HEK293 (cell line): Measurements from ENCODE around the gene CCDC78.

Experiments used
- HOXD13 ChIP-seq: sonication (generic); formaldehyde crosslinking; IDR thresholded peaks from 2 replicates; pipeline ENCODE4 v1.8.0; 2022; ENCODE audit warnings: missing genetic modification reagents, borderline replicate concordance
- IKZF3 ChIP-seq: fragments of 450-650 bp; IDR thresholded peaks from 2 replicates; pipeline ENCODE4 v1.5.0; 2018; ENCODE audit warnings: missing biosample characterization, mild to moderate bottlenecking, missing genetic modification characterization, moderate library complexity
- MYNN ChIP-seq: fragments of 450-650 bp; formaldehyde crosslinking; IDR thresholded peaks from 2 replicates; pipeline ENCODE4 v1.5.1; 2016; ENCODE audit warnings: missing biosample characterization, missing genetic modification characterization, borderline replicate concordance
- OVOL3 ChIP-seq: fragments of 450-650 bp; formaldehyde crosslinking; IDR thresholded peaks from 2 replicates; pipeline ENCODE4 v1.5.1; 2016; ENCODE audit warnings: missing biosample characterization, missing genetic modification characterization
- TCF7L2 ChIP-seq: IDR thresholded peaks from 2 replicates; pipeline ENCODE4 v1.6.1; 2011; ENCODE audit warnings: low read depth, mild to moderate bottlenecking, inconsistent platforms, low read length, moderate library complexity, borderline replicate concordance
- YY1 ChIP-seq: fragments of 450-650 bp; formaldehyde crosslinking; IDR thresholded peaks from 2 replicates; pipeline ENCODE4 v1.5.1; 2018; ENCODE audit warnings: missing biosample characterization, missing genetic modification characterization
- ZEB2 ChIP-seq: fragments of 450-650 bp; formaldehyde crosslinking; IDR thresholded peaks from 2 replicates; pipeline ENCODE4 v1.5.1; 2016; ENCODE audit warnings: missing biosample characterization, missing genetic modification characterization
- ZFP41 ChIP-seq: fragments of 450-650 bp; formaldehyde crosslinking; IDR thresholded peaks from 2 replicates; pipeline ENCODE4 v1.5.1; 2016; ENCODE audit warnings: missing biosample characterization, missing genetic modification characterization, borderline replicate concordance
- ZIC2 ChIP-seq: fragments of 450-650 bp; formaldehyde crosslinking; IDR thresholded peaks from 2 replicates; pipeline ENCODE4 v1.5.1; 2016; ENCODE audit warnings: missing biosample characterization, missing genetic modification characterization
- ZNF292 ChIP-seq: fragments of 450-650 bp; formaldehyde crosslinking; IDR thresholded peaks from 2 replicates; pipeline ENCODE4 v1.5.1; 2016; ENCODE audit warnings: low read depth, missing biosample characterization, missing genetic modification characterization, borderline replicate concordance
- ZNF302 ChIP-seq: fragments of 450-650 bp; formaldehyde crosslinking; IDR thresholded peaks from 2 replicates; pipeline ENCODE4 v1.5.1; 2016; ENCODE audit warnings: missing biosample characterization, missing genetic modification characterization, low read depth
- ZNF366 ChIP-seq: fragments of 450-650 bp; formaldehyde crosslinking; conservative IDR thresholded peaks from 2 replicates; pipeline ENCODE4 v1.5.1; 2016; ENCODE audit warnings: missing biosample characterization, missing genetic modification characterization
- ZNF391 ChIP-seq: fragments of 450-650 bp; formaldehyde crosslinking; IDR thresholded peaks from 2 replicates; pipeline ENCODE4 v1.5.1; 2016; ENCODE audit warnings: low read depth, missing biosample characterization, missing genetic modification characterization, borderline replicate concordance
- ZNF394 ChIP-seq: fragments of 450-650 bp; formaldehyde crosslinking; IDR thresholded peaks from 2 replicates; pipeline ENCODE4 v1.5.1; 2016; ENCODE audit warnings: missing biosample characterization, missing genetic modification characterization, mild to moderate bottlenecking, moderate library complexity, borderline replicate concordance
- ZNF433 ChIP-seq: fragments of 450-650 bp; formaldehyde crosslinking; IDR thresholded peaks from 2 replicates; pipeline ENCODE4 v1.5.1; 2016; ENCODE audit warnings: missing biosample characterization, missing genetic modification characterization, low read depth
- ZNF521 ChIP-seq: fragments of 450-650 bp; formaldehyde crosslinking; IDR thresholded peaks from 2 replicates; pipeline ENCODE4 v1.5.1; 2017; ENCODE audit warnings: missing biosample characterization, mild to moderate bottlenecking, missing genetic modification characterization
- ZNF561 ChIP-seq: fragments of 450-650 bp; IDR thresholded peaks from 2 replicates; pipeline ENCODE4 v1.5.1; 2018; ENCODE audit warnings: missing biosample characterization, missing genetic modification characterization, borderline replicate concordance
- ZNF600 ChIP-seq: fragments of 450-650 bp; formaldehyde crosslinking; IDR thresholded peaks from 2 replicates; pipeline ENCODE4 v1.5.1; 2016; ENCODE audit warnings: missing biosample characterization, missing genetic modification characterization
- ZSCAN23 ChIP-seq: fragments of 450-650 bp; formaldehyde crosslinking; IDR thresholded peaks from 2 replicates; pipeline ENCODE4 v1.5.1; 2016; ENCODE audit warnings: missing biosample characterization, missing genetic modification characterization
- TF ChIP-seq, protein P1 (sequence below): fragments of 450-650 bp; formaldehyde crosslinking; IDR thresholded peaks from 2 replicates; pipeline ENCODE4 v1.5.1; 2017; ENCODE audit warnings: missing biosample characterization, missing genetic modification characterization
- TF ChIP-seq, protein P2 (sequence below): fragments of 450-650 bp; formaldehyde crosslinking; IDR thresholded peaks from 2 replicates; pipeline ENCODE4 v1.5.1; 2016; ENCODE audit warnings: missing biosample characterization, missing genetic modification characterization
- TF ChIP-seq, protein P3 (sequence below): fragments of 450-650 bp; formaldehyde crosslinking; conservative IDR thresholded peaks from 2 replicates; pipeline ENCODE4 v1.5.1; 2016; ENCODE audit warnings: low read depth, missing biosample characterization, missing genetic modification characterization
- TF ChIP-seq, protein P4 (sequence below): fragments of 450-650 bp; formaldehyde crosslinking; IDR thresholded peaks from 2 replicates; pipeline ENCODE4 v1.5.1; 2016; ENCODE audit warnings: missing biosample characterization, missing genetic modification characterization
- TF ChIP-seq, protein P5 (sequence below): fragments of 450-650 bp; formaldehyde crosslinking; IDR thresholded peaks from 2 replicates; pipeline ENCODE4 v1.5.1; 2016; ENCODE audit warnings: missing biosample characterization, missing genetic modification characterization
- TF ChIP-seq, protein P6 (sequence below): fragments of 450-650 bp; formaldehyde crosslinking; optimal IDR thresholded peaks from 2 replicates; pipeline ENCODE3; 2016; ENCODE audit warnings: missing biosample characterization, mild to moderate bottlenecking, missing genetic modification characterization

The CCDC78 gene

DNA sequence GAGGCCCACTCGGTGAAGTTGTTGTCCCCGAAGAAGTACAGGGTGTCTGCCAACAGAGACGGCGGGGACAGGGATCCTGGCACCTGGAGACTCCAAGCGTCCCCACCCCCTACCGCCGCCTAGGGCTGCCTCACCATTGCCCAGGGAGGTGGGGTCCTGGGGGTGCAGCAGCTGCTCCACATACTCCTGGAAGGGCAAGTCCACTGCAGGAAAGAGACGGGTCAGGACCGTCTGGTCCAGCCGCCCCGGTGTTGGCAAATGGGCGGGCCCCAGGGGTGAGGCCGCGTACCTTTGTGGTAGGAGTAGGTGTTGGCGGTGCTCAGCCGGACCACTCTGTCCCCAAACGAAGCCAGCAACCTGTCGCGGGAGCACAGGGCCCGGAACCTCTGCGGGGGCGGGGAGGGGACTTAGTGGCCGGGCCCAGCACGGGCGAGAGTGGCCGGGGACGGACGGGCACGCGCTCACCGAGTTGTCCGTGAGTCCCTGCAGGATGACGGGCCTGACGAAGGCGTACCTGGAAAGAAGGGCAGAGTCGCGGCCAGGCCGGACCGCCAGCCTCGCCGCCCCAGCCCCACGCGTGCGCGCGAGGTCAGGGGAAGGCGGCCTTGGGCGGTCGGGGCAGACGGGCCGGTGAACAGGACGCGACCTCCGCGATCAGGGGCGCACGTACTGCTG lies 42.7 kb downstream of the CCDC78 start (continued):
- TF ChIP-seq ZNF394 (tag by site-specific recombination), result peak; percentile 40; the same call in 1 of the 2 replicates
- TF ChIP-seq ZNF366 (tag by site-specific recombination), result no peak
- TF ChIP-seq, protein P1, sequence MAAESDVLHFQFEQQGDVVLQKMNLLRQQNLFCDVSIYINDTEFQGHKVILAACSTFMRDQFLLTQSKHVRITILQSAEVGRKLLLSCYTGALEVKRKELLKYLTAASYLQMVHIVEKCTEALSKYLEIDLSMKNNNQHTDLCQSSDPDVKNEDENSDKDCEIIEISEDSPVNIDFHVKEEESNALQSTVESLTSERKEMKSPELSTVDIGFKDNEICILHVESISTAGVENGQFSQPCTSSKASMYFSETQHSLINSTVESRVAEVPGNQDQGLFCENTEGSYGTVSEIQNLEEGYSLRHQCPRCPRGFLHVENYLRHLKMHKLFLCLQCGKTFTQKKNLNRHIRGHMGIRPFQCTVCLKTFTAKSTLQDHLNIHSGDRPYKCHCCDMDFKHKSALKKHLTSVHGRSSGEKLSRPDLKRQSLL (tag by site-specific recombination), result no peak
- TF ChIP-seq IKZF3 (tag by site-specific recombination), result peak; percentile 7; the same call in 1 of the 2 replicates
- TF ChIP-seq ZSCAN23, result no peak
- TF ChIP-seq ZIC2 (tag by site-specific recombination), result no peak; the same call in 1 of the 2 replicates
- TF ChIP-seq YY1 (tag by site-specific recombination), result no peak; the same call in 1 of the 2 replicates
- TF ChIP-seq ZNF561 (tag by site-specific recombination), result no peak; the same call in 1 of the 2 replicates
- TF ChIP-seq ZNF302, result no peak
- no peak for TF ChIP-seq TCF7L2
- TF ChIP-seq, protein P2, sequence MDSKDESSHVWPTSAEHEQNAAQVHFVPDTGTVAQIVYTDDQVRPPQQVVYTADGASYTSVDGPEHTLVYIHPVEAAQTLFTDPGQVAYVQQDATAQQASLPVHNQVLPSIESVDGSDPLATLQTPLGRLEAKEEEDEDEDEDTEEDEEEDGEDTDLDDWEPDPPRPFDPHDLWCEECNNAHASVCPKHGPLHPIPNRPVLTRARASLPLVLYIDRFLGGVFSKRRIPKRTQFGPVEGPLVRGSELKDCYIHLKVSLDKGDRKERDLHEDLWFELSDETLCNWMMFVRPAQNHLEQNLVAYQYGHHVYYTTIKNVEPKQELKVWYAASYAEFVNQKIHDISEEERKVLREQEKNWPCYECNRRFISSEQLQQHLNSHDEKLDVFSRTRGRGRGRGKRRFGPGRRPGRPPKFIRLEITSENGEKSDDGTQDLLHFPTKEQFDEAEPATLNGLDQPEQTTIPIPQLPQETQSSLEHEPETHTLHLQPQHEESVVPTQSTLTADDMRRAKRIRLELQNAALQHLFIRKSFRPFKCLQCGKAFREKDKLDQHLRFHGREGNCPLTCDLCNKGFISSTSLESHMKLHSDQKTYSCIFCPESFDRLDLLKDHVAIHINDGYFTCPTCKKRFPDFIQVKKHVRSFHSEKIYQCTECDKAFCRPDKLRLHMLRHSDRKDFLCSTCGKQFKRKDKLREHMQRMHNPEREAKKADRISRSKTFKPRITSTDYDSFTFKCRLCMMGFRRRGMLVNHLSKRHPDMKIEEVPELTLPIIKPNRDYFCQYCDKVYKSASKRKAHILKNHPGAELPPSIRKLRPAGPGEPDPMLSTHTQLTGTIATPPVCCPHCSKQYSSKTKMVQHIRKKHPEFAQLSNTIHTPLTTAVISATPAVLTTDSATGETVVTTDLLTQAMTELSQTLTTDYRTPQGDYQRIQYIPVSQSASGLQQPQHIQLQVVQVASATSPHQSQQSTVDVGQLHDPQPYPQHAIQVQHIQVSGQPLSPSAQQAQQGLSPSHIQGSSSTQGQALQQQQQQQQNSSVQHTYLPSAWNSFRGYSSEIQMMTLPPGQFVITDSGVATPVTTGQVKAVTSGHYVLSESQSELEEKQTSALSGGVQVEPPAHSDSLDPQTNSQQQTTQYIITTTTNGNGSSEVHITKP (tag by site-specific recombination), result peak; percentile 96
- TF ChIP-seq OVOL3, result peak; percentile 38; the same call in 1 of the 2 replicates
- TF ChIP-seq, protein P3, sequence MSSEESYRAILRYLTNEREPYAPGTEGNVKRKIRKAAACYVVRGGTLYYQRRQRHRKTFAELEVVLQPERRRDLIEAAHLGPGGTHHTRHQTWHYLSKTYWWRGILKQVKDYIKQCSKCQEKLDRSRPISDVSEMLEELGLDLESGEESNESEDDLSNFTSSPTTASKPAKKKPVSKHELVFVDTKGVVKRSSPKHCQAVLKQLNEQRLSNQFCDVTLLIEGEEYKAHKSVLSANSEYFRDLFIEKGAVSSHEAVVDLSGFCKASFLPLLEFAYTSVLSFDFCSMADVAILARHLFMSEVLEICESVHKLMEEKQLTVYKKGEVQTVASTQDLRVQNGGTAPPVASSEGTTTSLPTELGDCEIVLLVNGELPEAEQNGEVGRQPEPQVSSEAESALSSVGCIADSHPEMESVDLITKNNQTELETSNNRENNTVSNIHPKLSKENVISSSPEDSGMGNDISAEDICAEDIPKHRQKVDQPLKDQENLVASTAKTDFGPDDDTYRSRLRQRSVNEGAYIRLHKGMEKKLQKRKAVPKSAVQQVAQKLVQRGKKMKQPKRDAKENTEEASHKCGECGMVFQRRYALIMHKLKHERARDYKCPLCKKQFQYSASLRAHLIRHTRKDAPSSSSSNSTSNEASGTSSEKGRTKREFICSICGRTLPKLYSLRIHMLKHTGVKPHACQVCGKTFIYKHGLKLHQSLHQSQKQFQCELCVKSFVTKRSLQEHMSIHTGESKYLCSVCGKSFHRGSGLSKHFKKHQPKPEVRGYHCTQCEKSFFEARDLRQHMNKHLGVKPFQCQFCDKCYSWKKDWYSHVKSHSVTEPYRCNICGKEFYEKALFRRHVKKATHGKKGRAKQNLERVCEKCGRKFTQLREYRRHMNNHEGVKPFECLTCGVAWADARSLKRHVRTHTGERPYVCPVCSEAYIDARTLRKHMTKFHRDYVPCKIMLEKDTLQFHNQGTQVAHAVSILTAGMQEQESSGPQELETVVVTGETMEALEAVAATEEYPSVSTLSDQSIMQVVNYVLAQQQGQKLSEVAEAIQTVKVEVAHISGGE (tag by site-specific recombination), result no peak; the same call in 1 of the 2 replicates
- TF ChIP-seq ZNF433 (tag by site-specific recombination), result no peak
- no peak for TF ChIP-seq HOXD13 (CRISPR knock-in tag)
- TF ChIP-seq ZNF292 (tag by site-specific recombination), result no peak
- peak; percentile 93 for TF ChIP-seq ZNF600 (tag by site-specific recombination)
- TF ChIP-seq, protein P4, sequence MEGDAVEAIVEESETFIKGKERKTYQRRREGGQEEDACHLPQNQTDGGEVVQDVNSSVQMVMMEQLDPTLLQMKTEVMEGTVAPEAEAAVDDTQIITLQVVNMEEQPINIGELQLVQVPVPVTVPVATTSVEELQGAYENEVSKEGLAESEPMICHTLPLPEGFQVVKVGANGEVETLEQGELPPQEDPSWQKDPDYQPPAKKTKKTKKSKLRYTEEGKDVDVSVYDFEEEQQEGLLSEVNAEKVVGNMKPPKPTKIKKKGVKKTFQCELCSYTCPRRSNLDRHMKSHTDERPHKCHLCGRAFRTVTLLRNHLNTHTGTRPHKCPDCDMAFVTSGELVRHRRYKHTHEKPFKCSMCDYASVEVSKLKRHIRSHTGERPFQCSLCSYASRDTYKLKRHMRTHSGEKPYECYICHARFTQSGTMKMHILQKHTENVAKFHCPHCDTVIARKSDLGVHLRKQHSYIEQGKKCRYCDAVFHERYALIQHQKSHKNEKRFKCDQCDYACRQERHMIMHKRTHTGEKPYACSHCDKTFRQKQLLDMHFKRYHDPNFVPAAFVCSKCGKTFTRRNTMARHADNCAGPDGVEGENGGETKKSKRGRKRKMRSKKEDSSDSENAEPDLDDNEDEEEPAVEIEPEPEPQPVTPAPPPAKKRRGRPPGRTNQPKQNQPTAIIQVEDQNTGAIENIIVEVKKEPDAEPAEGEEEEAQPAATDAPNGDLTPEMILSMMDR, result 0 out of 2 replicates have a peak, but pooled peaks have one; percentile 22
- no peak for TF ChIP-seq ZNF521 (tag by site-specific recombination)
- TF ChIP-seq ZNF391 (tag by site-specific recombination), result peak; percentile 59; the same call in 1 of the 2 replicates
- TF ChIP-seq ZFP41 (tag by site-specific recombination), result no peak
- TF ChIP-seq MYNN (tag by site-specific recombination), result peak; percentile 39; the same call in 1 of the 2 replicates
- TF ChIP-seq, protein P5, sequence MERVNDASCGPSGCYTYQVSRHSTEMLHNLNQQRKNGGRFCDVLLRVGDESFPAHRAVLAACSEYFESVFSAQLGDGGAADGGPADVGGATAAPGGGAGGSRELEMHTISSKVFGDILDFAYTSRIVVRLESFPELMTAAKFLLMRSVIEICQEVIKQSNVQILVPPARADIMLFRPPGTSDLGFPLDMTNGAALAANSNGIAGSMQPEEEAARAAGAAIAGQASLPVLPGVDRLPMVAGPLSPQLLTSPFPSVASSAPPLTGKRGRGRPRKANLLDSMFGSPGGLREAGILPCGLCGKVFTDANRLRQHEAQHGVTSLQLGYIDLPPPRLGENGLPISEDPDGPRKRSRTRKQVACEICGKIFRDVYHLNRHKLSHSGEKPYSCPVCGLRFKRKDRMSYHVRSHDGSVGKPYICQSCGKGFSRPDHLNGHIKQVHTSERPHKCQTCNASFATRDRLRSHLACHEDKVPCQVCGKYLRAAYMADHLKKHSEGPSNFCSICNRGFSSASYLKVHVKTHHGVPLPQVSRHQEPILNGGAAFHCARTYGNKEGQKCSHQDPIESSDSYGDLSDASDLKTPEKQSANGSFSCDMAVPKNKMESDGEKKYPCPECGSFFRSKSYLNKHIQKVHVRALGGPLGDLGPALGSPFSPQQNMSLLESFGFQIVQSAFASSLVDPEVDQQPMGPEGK (tag by site-specific recombination), result peak; percentile 94
- peak; percentile 96 for TF ChIP-seq ZEB2 (tag by site-specific recombination)
- TF ChIP-seq, protein P6, sequence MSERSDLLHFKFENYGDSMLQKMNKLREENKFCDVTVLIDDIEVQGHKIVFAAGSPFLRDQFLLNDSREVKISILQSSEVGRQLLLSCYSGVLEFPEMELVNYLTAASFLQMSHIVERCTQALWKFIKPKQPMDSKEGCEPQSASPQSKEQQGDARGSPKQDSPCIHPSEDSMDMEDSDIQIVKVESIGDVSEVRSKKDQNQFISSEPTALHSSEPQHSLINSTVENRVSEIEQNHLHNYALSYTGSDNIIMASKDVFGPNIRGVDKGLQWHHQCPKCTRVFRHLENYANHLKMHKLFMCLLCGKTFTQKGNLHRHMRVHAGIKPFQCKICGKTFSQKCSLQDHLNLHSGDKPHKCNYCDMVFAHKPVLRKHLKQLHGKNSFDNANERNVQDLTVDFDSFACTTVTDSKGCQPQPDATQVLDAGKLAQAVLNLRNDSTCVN (tag by site-specific recombination), result peak; percentile 97
